AG08395 (cell line): ENCODE data around the gene TXNRD2.

ENCODE experiments used
- DNase-seq: peaks from one replicate; pipeline ENCODE4 v3.0.0; 2012; ENCODE audit warnings: mixed read lengths, low spot score

Gene TXNRD2

GRCh38 chr22:19862619-19863246, 78.9 kb downstream of the TXNRD2 start:
- DNase-seq, result no peak

DNA sequence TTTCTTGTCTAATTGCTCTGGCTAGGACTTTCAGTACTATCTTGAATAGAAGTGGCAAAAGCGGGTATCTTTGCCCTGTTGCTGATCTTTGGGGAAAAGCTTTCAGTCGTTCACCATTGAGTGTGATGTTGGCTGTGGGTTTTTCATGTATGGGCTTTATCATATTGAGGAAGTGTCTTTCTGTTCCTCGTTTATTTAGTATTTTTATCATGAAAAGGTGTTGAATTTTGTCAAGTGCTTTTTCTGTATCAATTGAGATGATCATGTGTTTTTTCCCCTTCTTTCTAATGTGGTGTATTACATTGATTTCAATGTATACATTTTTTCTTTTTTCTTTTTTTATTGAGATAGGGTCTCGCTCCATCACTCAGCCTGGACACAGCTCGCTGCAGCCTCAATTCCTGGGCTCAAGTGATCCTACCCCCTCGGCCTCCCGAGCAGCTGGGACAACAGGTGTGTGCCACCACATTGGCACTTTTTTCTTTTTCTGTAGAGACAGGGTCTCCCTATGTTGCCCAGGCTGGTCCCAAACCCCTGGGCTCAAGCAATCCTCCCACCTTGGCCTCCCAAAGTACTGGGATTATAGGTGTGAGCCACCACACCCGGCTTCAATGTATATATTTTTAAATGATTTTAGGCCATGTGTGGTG, 81.6 kb downstream of the TXNRD2 start:
- no peak for DNase-seq

DNA sequence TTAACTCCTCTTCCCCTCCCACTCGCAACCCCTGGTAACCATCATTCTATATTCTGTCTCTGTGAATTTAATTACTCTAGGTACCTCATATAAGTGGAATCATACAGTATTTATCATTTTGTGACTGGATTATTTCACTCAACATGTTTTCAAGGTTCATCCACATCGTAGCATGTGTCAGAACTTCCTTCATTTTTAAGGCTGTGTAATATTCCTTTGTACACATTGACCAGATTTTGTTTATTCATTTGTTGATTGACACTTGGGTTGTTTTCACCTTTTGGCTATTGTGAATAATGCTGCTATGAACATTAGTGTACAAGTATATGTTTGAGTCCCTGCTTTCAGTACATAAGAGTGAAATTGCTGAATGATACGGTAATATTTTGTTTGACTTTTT, 84.2 kb downstream of the TXNRD2 start:
- no peak for DNase-seq

DNA sequence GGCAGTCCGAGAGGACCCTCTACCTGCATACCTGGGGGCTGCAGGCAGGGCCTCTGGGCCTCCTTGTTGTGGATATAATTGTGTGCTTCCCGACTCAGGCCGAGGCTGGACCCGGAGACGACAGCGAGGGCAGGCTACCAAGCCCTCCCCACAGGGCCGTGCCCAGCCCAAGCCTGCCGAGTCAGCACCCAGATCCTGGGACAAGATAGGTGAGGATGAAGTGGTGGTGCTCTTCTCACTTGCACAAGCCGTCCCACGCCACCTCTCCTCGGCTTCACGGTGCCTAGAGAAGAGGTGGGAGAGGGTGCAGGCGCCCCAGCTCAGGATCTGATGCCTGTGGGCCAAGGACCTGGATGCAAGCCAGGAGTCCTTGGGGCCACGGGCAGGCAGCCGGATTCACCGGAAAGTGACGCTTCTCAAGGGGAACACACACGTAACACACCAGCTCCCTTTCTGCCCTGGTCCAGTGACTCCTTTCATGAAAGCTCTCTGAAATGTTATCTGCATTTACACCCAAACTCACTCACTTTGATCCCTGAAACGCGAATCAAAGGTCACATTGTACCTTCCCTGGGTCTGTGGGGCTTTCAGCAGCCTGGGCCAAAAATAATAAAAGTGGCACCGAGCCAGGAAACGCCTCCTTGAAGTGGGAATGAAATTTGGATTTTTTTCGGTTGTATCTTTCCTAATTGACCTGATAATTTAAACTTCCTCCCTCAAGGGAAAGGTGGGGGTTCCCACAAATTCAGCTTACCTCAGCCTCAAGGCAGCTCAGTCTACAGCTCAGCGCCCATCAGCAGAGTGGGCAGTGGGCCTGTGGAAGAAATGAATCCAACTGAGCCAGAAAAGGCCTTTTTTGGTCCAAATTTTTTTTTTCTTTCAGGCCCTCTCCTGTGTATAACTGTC, 85.9 kb downstream of the TXNRD2 start:
- peak; percentile 61 for DNase-seq

GRCh38 chr22:19854778-19855503, 86.7 kb downstream of the TXNRD2 start, which contains the start of the genes GNB1L and RTL10:
GNB1L (minus strand) TSS chr22:19854874; CDS start chr22:19821355, 33,519 bp downstream.
RTL10 (minus strand) TSS chr22:19854874; CDS start chr22:19852261, 2,613 bp downstream.
- peak; percentile 99 for DNase-seq

- DNase-seq, result no peak
Measured at GRCh38 chr22:19853879-19854777, 87.5 kb downstream of the TXNRD2 start.

DNA sequence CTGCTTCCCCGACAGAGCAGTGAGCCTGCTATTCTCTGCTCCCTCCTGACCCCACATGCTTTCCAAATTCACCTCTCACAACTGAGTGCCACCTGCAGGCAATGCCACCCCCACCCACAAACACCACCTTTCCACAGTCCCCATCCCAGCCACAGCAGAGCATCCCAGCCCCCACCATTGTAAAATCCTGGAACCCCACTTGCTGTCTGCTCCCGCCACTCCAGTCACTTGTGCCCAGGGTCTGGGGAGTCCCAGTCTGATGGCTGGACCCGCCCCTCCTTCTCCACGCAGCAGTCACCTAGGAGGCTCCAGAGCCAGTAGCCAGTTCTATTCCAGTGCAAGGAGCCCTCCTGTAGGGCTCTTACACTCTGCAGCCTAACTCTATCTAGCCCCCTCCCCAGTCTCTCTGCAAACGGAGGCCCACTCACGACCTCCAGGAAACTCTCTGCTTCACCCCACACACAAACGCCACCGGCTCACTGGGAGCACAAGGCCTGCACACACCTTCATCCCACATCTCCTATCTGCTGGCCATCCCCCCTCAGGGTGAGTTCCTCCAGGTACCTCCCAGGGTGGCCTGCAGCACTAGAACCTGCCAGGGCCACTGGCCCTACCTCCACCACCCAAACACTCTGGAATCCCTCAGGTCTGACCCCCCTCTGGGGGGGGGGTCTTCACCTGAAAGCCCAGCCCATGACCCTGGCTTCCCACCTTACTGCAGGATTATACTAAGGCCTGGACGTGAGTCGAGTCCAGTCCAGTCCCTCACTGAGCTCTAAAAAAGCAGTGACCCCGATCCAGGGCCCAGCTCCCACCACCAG, 88.3 kb downstream of the TXNRD2 start:
- DNase-seq, result no peak

- DNase-seq, result no peak
Measured at GRCh38 chr22:19852177-19852781, 89.3 kb downstream of the TXNRD2 start.

- no peak for DNase-seq
Measured at GRCh38 chr22:19851291-19852176, 90.1 kb downstream of the TXNRD2 start.

DNA sequence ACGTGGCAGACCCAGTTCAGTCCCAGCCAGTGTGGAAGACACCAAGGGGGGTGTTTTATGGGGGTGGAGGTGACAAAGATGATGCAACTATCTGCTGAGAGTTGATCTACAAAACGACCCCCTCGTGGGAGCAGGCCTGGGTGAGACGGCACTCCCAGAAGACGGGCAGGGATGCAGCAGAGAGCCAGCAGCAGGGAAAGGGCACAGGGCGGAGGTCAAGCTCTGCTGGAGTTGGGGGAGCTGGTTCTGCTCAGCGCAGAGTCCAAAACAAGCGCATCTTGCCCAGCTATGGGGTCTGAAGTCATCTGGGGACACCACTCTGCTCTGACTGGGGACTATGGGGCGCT, 90.9 kb downstream of the TXNRD2 start:
- DNase-seq, result no peak

GRCh38 chr22:19849835-19850762, 91.5 kb downstream of the TXNRD2 start:
- DNase-seq, result no peak

- DNase-seq, result peak; percentile 38
Measured at GRCh38 chr22:19848298-19849224, 93.1 kb downstream of the TXNRD2 start.

- DNase-seq, result no peak
Measured at GRCh38 chr22:19847345-19847632, 94.3 kb downstream of the TXNRD2 start.

GRCh38 chr22:19846620-19847344, 94.8 kb downstream of the TXNRD2 start:
- no peak for DNase-seq

DNA sequence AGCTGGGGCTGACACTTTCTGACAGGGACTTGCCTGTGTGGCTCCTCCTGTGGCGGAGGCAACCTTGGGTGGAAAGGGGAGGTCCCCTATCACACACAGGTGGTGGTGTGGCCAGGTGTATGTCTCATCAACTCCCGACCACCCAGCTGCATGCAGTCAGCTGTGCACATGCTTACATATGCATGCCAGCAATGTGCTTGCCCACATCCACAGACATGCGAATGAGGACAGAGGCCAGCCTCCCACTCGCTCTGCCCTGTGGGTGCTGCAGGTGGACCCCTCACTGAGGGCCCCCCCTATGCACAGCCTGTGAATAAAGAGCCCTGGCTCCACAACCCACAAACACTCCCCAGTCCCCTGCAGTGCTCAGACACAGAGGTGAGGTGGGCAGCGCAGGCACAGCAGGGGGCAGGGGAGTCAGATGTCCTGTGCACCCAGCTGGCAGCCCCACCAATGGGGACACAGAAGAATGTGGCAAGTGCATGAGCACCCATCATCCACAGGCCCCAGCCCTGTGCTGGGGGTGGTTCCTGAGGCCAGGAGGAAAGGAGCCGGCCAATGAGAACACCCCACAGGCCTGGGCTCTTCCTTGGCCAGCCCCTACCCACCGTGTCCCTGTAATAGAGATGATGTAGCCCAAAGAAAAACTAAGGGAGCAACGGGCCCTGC, 96.4 kb downstream of the TXNRD2 start:
- DNase-seq, result no peak
